Measurements from ENCODE around the gene AATK. TPM values are rescaled to one million over a fixed set of nuclear protein-coding genes. Genes with fewer than 3 reads are reported as not detected.

AATK gene
- total and polyA plus RNA-seq, 2 of the 4 experiments (the other 2 are of a cell fraction) = under 0.01 to 0.21 TPM

GRCh38 chr17:81081222-81082176, 84.5 kb downstream of the AATK start (continued):
- TF ChIP-seq ELK1 (IDR thresholded peaks at IDR 0.05; ENCODE audit: borderline replicate concordance, low read depth, low read length) = no peak

- in situ Hi-C loops (cut with MboI; ENCODE audit: low sequenced_read_pairs) (no loop called here), intact Hi-C loops (cut with micrococcal nuclease) (no loop called here), dilution Hi-C loops (cut with HindIII; ENCODE audit: low sequenced_read_pairs, unreplicated experiment) (no loop called here)
- Histone ChIP-seq H2AK9ac (replicated peaks; ENCODE audit: low read depth, low read length, poor library complexity) (no peak overlapping the region), H2BK5ac (ENCODE audit: low read depth, low read length, poor library complexity, severe bottlenecking) (no peak overlapping the region), H4K5ac (ENCODE audit: low read depth, low read length) (no peak overlapping the region), H3K27me3 (ENCODE audit: control insufficient read depth, insufficient read depth, low read length) (no peaks in the 10 kb centered on the region), H2AFZ (replicated peaks; ENCODE audit: low read length, poor library complexity) (no peak overlapping the region), H4K91ac (ENCODE audit: insufficient read depth, low read depth, low read length) (no peak overlapping the region), H3K27ac (ENCODE audit: insufficient read depth, low read length) (no peak overlapping the region), H3K18ac (ENCODE audit: low read depth, low read length) (no peak overlapping the region), H2BK15ac (ENCODE audit: low read depth, low read length) (no peak overlapping the region), H3K4me2 (ENCODE audit: low read depth, low read length) (no peak overlapping the region), H4K20me1 (ENCODE audit: insufficient read depth, low read length) (no peaks in the 10 kb centered on the region; the same call in 1 of the 2 replicates), H2BK120ac (ENCODE audit: low read depth, low read length) (no peak overlapping the region), H3K4me3 (ENCODE audit: insufficient read depth, low read depth, low read length) (no peak overlapping the region), H3K4ac (ENCODE audit: low read depth, low read length) (no peak overlapping the region), H3K23ac (ENCODE audit: low read depth, low read length) (no peak overlapping the region), H4K8ac (ENCODE audit: low read depth in 2 of 2, low read length in 2 of 2) (no peak overlapping the region), H3K56ac (ENCODE audit: extremely low read depth, insufficient read depth, low read length) (no peak overlapping the region), H3K9me3 (ENCODE audit: control insufficient read depth, insufficient read depth, low read length) (no peaks in the 10 kb centered on the region), H2BK20ac (ENCODE audit: low read depth, low read length) (no peak overlapping the region), H3K36me3 (ENCODE audit: control insufficient read depth, insufficient read depth, low read length) (0 out of 2 replicates have a peak, but pooled peaks cover 3% of the 10 kb centered on the region), H3K14ac (replicated peaks; ENCODE audit: low read depth, low read length) (no peak overlapping the region), H3K9me1 (ENCODE audit: insufficient read depth, low read length) (no peaks in the 10 kb centered on the region), H3K9ac (ENCODE audit: low read depth, low read length) (no peak overlapping the region), H3K4me1 (ENCODE audit: control insufficient read depth, insufficient read depth, low read length) (no peaks in the 10 kb centered on the region), H3K79me1 (ENCODE audit: low read depth in 1 of 2, low read length in 2 of 2) (0 out of 4 replicates have a peak, but pooled peaks cover 0 to 3% of the 10 kb centered on the region in 2 experiments), H2AK5ac (ENCODE audit: low read depth, low read length) (no peak overlapping the region)
- ChIA-PET CTCF (interaction anchor here (1.5 kb wide), 1 partner anchor 9 kb away, joined by 3 read pairs; no protein-coding TSS in a partner anchor), POLR2A (ENCODE audit: unreplicated experiment) (no interaction called here)
- ATAC-seq (ENCODE audit: low read depth) = no peak
- BruUV-seq (replicated peaks) = no TSS peak
- DNase-seq = no peak
- TF ChIP-seq MAZ (IDR thresholded peaks at IDR 0.05; ENCODE audit: borderline replicate concordance, low read depth, low read length) (no peak), RCOR1 (IDR thresholded peaks at IDR 0.05; ENCODE audit: insufficient replicate concordance, low read length) (no peak), MXI1 (IDR thresholded peaks at IDR 0.05; ENCODE audit: borderline replicate concordance, low read depth, low read length) (no peak), RFX5 (IDR thresholded peaks at IDR 0.05; ENCODE audit: low read depth, low read length) (no peak), CHD1 (IDR thresholded peaks at IDR 0.05; ENCODE audit: low read depth, low read length) (no peak), ELK1 (IDR thresholded peaks at IDR 0.05; ENCODE audit: borderline replicate concordance, low read depth, low read length) (no peak), FOS (IDR thresholded peaks at IDR 0.05; ENCODE audit: low read depth, low read length) (no peak)
- 64% methylated on average over 6 of the region's 19 CpGs; no CpG with 5 or more reads in 1 of the 2 experiments for WGBS, 2 experiments (ENCODE audit: extremely low coverage in 2 of 2, insufficient read length in 1 of 2)
These were observed 86.0 kb downstream of the AATK start for GRCh38 chr17:81080019-81080418.

All from IMR-90 (cell line).